OCI-LY7 (cell line): ENCODE measurements around the gene CNOT1. TPM values are rescaled to one million over a fixed set of nuclear protein-coding genes. Genes with fewer than 3 reads are reported as not detected.

ENCODE experiments used
- BruUV-seq: library from RNA; stranded (reverse); fragments of 400-500 nt; replicated peaks from 2 replicates; lab custom pipeline; 2021; lab: Mats Ljungman, UMichigan
- CTCF ChIA-PET: fragments of 300-600 bp; sonication (Branson Sonifier 250); formaldehyde crosslinking; loops from one replicate; lab custom pipeline; 2022; ENCODE audit warnings: antibody characterized with exemption; ENCODE audit not compliant: unreplicated experiment; lab: Charles Lee
- POLR2A ChIA-PET: fragments of 300-600 bp; sonication (Branson Sonifier 250); formaldehyde crosslinking; loops from one replicate; lab custom pipeline; 2022; ENCODE audit warnings: antibody characterized with exemption; lab: Charles Lee
- DNase-seq: peaks from one replicate; pipeline ENCODE4 v3.0.0-alpha.2; 2015; ENCODE audit warnings: low spot score
- H2AFZ ChIP-seq: fragments of 200-600 bp; sonication (generic), shearing (Covaris generic); 2 replicates; pipeline ENCODE4 v1.6.1; 2014; ENCODE audit warnings: mild to moderate bottlenecking, antibody characterized with exemption, low read length, moderate library complexity
- H3K27ac ChIP-seq: fragments of 200-600 bp; sonication (generic); 2 replicates; pipeline ENCODE4 v1.5.1; 2014; ENCODE audit warnings: mixed run types, low read depth, mild to moderate bottlenecking, moderate library complexity, low read length, inconsistent platforms; ENCODE audit not compliant: poor library complexity, severe bottlenecking
- H3K36me3 ChIP-seq: fragments of 200-600 bp; sonication (generic); 2 replicates; pipeline ENCODE4 v1.6.1; 2014; ENCODE audit warnings: mild to moderate bottlenecking, antibody characterized with exemption, low read length, moderate library complexity, mixed read lengths; ENCODE audit not compliant: insufficient read depth
- H3K4me1 ChIP-seq: fragments of 200-600 bp; sonication (generic); 2 replicates; pipeline ENCODE4 v1.5.1; 2014; ENCODE audit warnings: mild to moderate bottlenecking, low read length; ENCODE audit not compliant: insufficient read depth, poor library complexity, severe bottlenecking
- H3K4me2 ChIP-seq: fragments of 200-600 bp; sonication (generic); 2 replicates; pipeline ENCODE4 v1.6.1; 2014; ENCODE audit warnings: mild to moderate bottlenecking, low read length
- H3K4me3 ChIP-seq: fragments of 200-600 bp; sonication (generic); 2 replicates; pipeline ENCODE4 v1.5.1; 2014; ENCODE audit warnings: mild to moderate bottlenecking, low read depth, low read length; ENCODE audit not compliant: poor library complexity, severe bottlenecking
- H3K79me2 ChIP-seq: fragments of 200-600 bp; sonication (generic); 2 replicates; pipeline ENCODE4 v1.6.1; 2016; ENCODE audit warnings: low read depth, mild to moderate bottlenecking, low read length, moderate library complexity, mixed read lengths; ENCODE audit not compliant: insufficient read depth
- H3K9me2 ChIP-seq: fragments of 200-600 bp; sonication (generic); 2 replicates; pipeline ENCODE4 v1.6.1; 2016; ENCODE audit warnings: mild to moderate bottlenecking, low read length, mixed read lengths; ENCODE audit not compliant: insufficient read depth
- H3K9me3 ChIP-seq: fragments of 200-600 bp; sonication (generic); 2 replicates; pipeline ENCODE4 v1.6.1; 2014; ENCODE audit warnings: mild to moderate bottlenecking, mixed run types, low read length, mixed read lengths
- H4K20me1 ChIP-seq: fragments of 200-600 bp; sonication (generic); 2 replicates; pipeline ENCODE4 v1.6.1; 2014; ENCODE audit warnings: mild to moderate bottlenecking, antibody characterized with exemption, low read length, moderate library complexity, mixed read lengths; ENCODE audit not compliant: insufficient read depth
- CTCF ChIP-seq: fragments of 200-600 bp; sonication (generic); conservative IDR thresholded peaks from 2 replicates; pipeline ENCODE4 v1.5.1; 2014; ENCODE audit warnings: mild to moderate bottlenecking, antibody characterized with exemption, low read length, moderate library complexity, mixed read lengths
- EZH2phosphoT487 ChIP-seq: fragments of 200-600 bp; sonication (generic); IDR thresholded peaks from 2 replicates; pipeline ENCODE4 v1.6.1; 2018; ENCODE audit warnings: low read depth, borderline replicate concordance, mild to moderate bottlenecking, mixed run types, antibody characterized with exemption, low read length, moderate library complexity, mixed read lengths
- intact Hi-C: fragments of 100-400 bp; cut with micrococcal nuclease; formaldehyde crosslinking; loops from one replicate; pipeline ENCODE4 v1.10.0; 2022; ENCODE audit not compliant: unreplicated experiment
- total RNA-seq, 2 experiments: library from RNA; depleted of rRNA in 1 of 2; stranded (reverse); fragments of >200 nt in 1 of 2; shearing (Covaris generic) in 1 of 2; gene quantifications; 2 replicates each; pipeline ENCODE4 v1.2.3, GENCODE V29; 2014 to 2022

CNOT1 gene
- total RNA-seq, 2 experiments from 2014 or later: 230 to 288 TPM

- peaks cover 45% of the 10 kb centered on the region for H3K4me1 ChIP-seq
- TF ChIP-seq EZH2phosphoT487 (no peak), CTCF (no peak)
- no peak overlapping the region for H3K4me2 ChIP-seq
- H2AFZ ChIP-seq: no peak overlapping the region; the same call in 1 of the 2 replicates
- CTCF ChIA-PET: no interaction called here
- H3K27ac ChIP-seq: no peak overlapping the region
- POLR2A ChIA-PET: interaction anchor here (1.1 kb wide), 1 partner anchor 59 kb away, joined by 3 read pairs; no protein-coding TSS in a partner anchor
- H3K4me3 ChIP-seq: no peak overlapping the region
- DNase-seq: no peak
- no peaks in the 10 kb centered on the region for H3K79me2 ChIP-seq
- intact Hi-C loops: no loop called here
- no peaks in the 10 kb centered on the region for H3K9me3 ChIP-seq
- H4K20me1 ChIP-seq: no peaks in the 10 kb centered on the region
- H3K9me2 ChIP-seq: no peaks in the 10 kb centered on the region
- no peaks in the 10 kb centered on the region for H3K36me3 ChIP-seq
- no TSS peak for BruUV-seq
These were observed 154.5 kb downstream of the CNOT1 start for GRCh38 chr16:58475091-58475619.

- peak overlapping the region; percentile 63; the same call in 1 of the 2 replicates for H2AFZ ChIP-seq
- peak; percentile 74 for DNase-seq
- H3K36me3 ChIP-seq: no peaks in the 10 kb centered on the region
- no peak overlapping the region for H3K4me3 ChIP-seq
- POLR2A ChIA-PET: interaction anchor here (0.6 to 1.4 kb wide), 3 partner anchors 35 to 149 kb away, joined by 4 to 6 read pairs (median 6); no protein-coding TSS in a partner anchor
- H3K4me1 ChIP-seq: peaks cover 40% of the 10 kb centered on the region
- H3K9me3 ChIP-seq: no peaks in the 10 kb centered on the region
- no peaks in the 10 kb centered on the region for H3K9me2 ChIP-seq
- CTCF ChIA-PET: interaction anchor here (0.9 kb wide), 1 partner anchor 30 kb away, joined by 3 read pairs; no protein-coding TSS in a partner anchor
- no peaks in the 10 kb centered on the region for H4K20me1 ChIP-seq
- intact Hi-C loops: loop anchor here (5.0 kb wide), 1 partner anchor 57 kb away; no protein-coding TSS in a partner anchor
- H3K79me2 ChIP-seq: no peaks in the 10 kb centered on the region
- no TSS peak for BruUV-seq
- peak overlapping the region; percentile 33 for H3K4me2 ChIP-seq
- H3K27ac ChIP-seq: peak overlapping the region; percentile 13
- TF ChIP-seq EZH2phosphoT487 (no peak), CTCF (no peak)
These were observed 155.3 kb downstream of the CNOT1 start for GRCh38 chr16:58474296-58474695.

GRCh38 chr16:58472827-58473226 lies 156.8 kb downstream of the CNOT1 start:
- intact Hi-C loops: loop anchor here (5.0 kb wide), 1 partner anchor 56 kb away; no protein-coding TSS in a partner anchor
- Histone ChIP-seq H2AFZ (no peak overlapping the region), H3K4me2 (no peak overlapping the region), H3K36me3 (no peaks in the 10 kb centered on the region), H3K79me2 (no peaks in the 10 kb centered on the region), H3K4me3 (no peak overlapping the region), H4K20me1 (no peaks in the 10 kb centered on the region), H3K4me1 (peaks cover 39% of the 10 kb centered on the region), H3K9me3 (no peaks in the 10 kb centered on the region), H3K9me2 (no peaks in the 10 kb centered on the region), H3K27ac (no peak overlapping the region)
- ChIA-PET POLR2A (interaction anchor here (1.4 kb wide), 2 partner anchors 56 to 136 kb away, joined by 4 to 9 read pairs; no protein-coding TSS in a partner anchor), CTCF (interaction anchor here (0.9 kb wide), 1 partner anchor 12 kb away, joined by 3 read pairs; no protein-coding TSS in a partner anchor)
- DNase-seq: no peak
- TF ChIP-seq CTCF (no peak), EZH2phosphoT487 (no peak)
- BruUV-seq: no TSS peak
